Sigmoid colon (tissue), 4 donors: ENCODE measurements around the gene MTR.

Experiments
- EP300 ChIP-seq, 4 donors: sonication (generic); formaldehyde crosslinking; IDR thresholded peaks; one replicate each; pipeline ENCODE4 v1.6.1; 2017; ENCODE audit warnings: antibody characterized with exemption in 4 of 4
- POLR2AphosphoS5 ChIP-seq, 4 donors: sonication (generic); formaldehyde crosslinking; IDR thresholded peaks; one replicate each; pipeline ENCODE4 v1.6.1; 2017; ENCODE audit warnings: antibody characterized with exemption in 4 of 4
- TF ChIP-seq, protein P1 (sequence below), 4 experiments: fragments of 450-650 bp in 3 of 4; fragments of 200-600 bp in 1 of 4; IDR thresholded peaks; one replicate each; pipeline ENCODE4 v1.5.1; 2016 to 2019; ENCODE audit warnings: antibody characterized with exemption in 4 of 4, mild to moderate bottlenecking in 3 of 4, moderate library complexity in 2 of 4

- TF ChIP-seq, protein P1, sequence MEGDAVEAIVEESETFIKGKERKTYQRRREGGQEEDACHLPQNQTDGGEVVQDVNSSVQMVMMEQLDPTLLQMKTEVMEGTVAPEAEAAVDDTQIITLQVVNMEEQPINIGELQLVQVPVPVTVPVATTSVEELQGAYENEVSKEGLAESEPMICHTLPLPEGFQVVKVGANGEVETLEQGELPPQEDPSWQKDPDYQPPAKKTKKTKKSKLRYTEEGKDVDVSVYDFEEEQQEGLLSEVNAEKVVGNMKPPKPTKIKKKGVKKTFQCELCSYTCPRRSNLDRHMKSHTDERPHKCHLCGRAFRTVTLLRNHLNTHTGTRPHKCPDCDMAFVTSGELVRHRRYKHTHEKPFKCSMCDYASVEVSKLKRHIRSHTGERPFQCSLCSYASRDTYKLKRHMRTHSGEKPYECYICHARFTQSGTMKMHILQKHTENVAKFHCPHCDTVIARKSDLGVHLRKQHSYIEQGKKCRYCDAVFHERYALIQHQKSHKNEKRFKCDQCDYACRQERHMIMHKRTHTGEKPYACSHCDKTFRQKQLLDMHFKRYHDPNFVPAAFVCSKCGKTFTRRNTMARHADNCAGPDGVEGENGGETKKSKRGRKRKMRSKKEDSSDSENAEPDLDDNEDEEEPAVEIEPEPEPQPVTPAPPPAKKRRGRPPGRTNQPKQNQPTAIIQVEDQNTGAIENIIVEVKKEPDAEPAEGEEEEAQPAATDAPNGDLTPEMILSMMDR (IDR thresholded peaks at IDR 0.05): no peak
- TF ChIP-seq EP300 (IDR thresholded peaks at IDR 0.05): no peak
- no peak for TF ChIP-seq POLR2AphosphoS5 (IDR thresholded peaks at IDR 0.05)
Measured at GRCh38 chr1:236869911-236870310, 74.8 kb downstream of the MTR start.
